ENCODE results near the gene OR13J1.

GRCh38 chr9:35841645-35841900 lies 28.6 kb downstream of the OR13J1 start:
- TF ChIP-seq POLR2A (IDR thresholded peaks at IDR 0.05) (no peak), CTCF (IDR thresholded peaks at IDR 0.05) (no peak)

Data from heart left ventricle (tissue), 13 donors.